NCI-H128 (cell line): ENCODE measurements around the gene ANKRD40.
"Not testable (repeated sequence)": the region's sequence is repeated elsewhere in the genome, so short reads cannot be mapped to it uniquely, and the experiment has no call there.

Source experiments
- DNase-seq: peaks from one replicate; lab custom pipeline; 2025; ENCODE audit not compliant: unreplicated experiment; lab: John Stamatoyannopoulos, UW

Gene ANKRD40

GRCh38 chr17:50686494-50687199, 21.1 kb downstream of the ANKRD40 start:
- no peak for DNase-seq

GRCh38 chr17:50685691-50686493, 21.8 kb downstream of the ANKRD40 start:
- DNase-seq, result no peak

- DNase-seq, result no peak
Measured at GRCh38 chr17:50685334-50685665, 22.4 kb downstream of the ANKRD40 start.

GRCh38 chr17:50684612-50685333, 22.9 kb downstream of the ANKRD40 start:
- no peak for DNase-seq

GRCh38 chr17:50684288-50684611, 23.5 kb downstream of the ANKRD40 start:
- DNase-seq, result no peak

GRCh38 chr17:50683434-50684287, 24.1 kb downstream of the ANKRD40 start:
- no peak for DNase-seq

GRCh38 chr17:50682938-50683337, 24.8 kb downstream of the ANKRD40 start:
- no peak for DNase-seq

- DNase-seq, result no peak
Measured at GRCh38 chr17:50682441-50682840, 25.3 kb downstream of the ANKRD40 start.

- DNase-seq, result no peak
Measured at GRCh38 chr17:50681263-50682200, 26.2 kb downstream of the ANKRD40 start.

GRCh38 chr17:50680543-50681262, 27.0 kb downstream of the ANKRD40 start:
- DNase-seq, result not testable (repeated sequence)

GRCh38 chr17:50680126-50680525, 27.6 kb downstream of the ANKRD40 start:
- DNase-seq, result no peak

- DNase-seq, result no peak
Measured at GRCh38 chr17:50679008-50679544, 28.6 kb downstream of the ANKRD40 start.

GRCh38 chr17:50677851-50678375, 29.8 kb downstream of the ANKRD40 start:
- DNase-seq, result no peak

- DNase-seq, result no peak
Measured at GRCh38 chr17:50676065-50676975, 31.4 kb downstream of the ANKRD40 start.

- DNase-seq, result no peak
Measured at GRCh38 chr17:50675627-50676026, 32.1 kb downstream of the ANKRD40 start.

- DNase-seq, result no peak
Measured at GRCh38 chr17:50675190-50675589, 32.5 kb downstream of the ANKRD40 start.

- DNase-seq, result no peak
Measured at GRCh38 chr17:50672831-50673551, 34.7 kb downstream of the ANKRD40 start.
